ENCODE measurements around the gene TMEM150A. TPM values are rescaled to one million over a fixed set of nuclear protein-coding genes. Genes with fewer than 3 reads are reported as not detected.
A peak's percentile ranks its signal among the peaks of the same experiment; 100 is the strongest.

Gene TMEM150A
- total RNA-seq, 1 donor = 20.6 TPM

- H3K4me3 ChIP-seq (ENCODE audit: insufficient read depth, low read length) = no peak overlapping the region
- no peaks in the 10 kb centered on the region for H3K9me3 ChIP-seq (ENCODE audit: low read depth, low read length)
- peak; percentile 39 for DNase-seq (ENCODE audit: insufficient read length, low spot score, missing footprints)
- TF ChIP-seq CTCF (IDR thresholded peaks at IDR 0.05; ENCODE audit: extremely low read depth, low read depth, low read length) = no peak
- no peaks in the 10 kb centered on the region for H4K20me1 ChIP-seq (ENCODE audit: insufficient read depth, low read length)
- H3K4me1 ChIP-seq (ENCODE audit: insufficient read depth, low read length) = no peaks in the 10 kb centered on the region
- no peak overlapping the region for H3K4me2 ChIP-seq (ENCODE audit: insufficient read depth, low read length)
- no peaks in the 10 kb centered on the region for H3K36me3 ChIP-seq (ENCODE audit: insufficient read depth, low read length)
- no peak overlapping the region for H3K27ac ChIP-seq (ENCODE audit: low read depth, low read length)
- H2AFZ ChIP-seq (ENCODE audit: low read length) = peak overlapping the region; percentile 15
- no peaks in the 10 kb centered on the region for H3K79me2 ChIP-seq (ENCODE audit: insufficient read depth, low read length)
- peaks cover 3% of the 10 kb centered on the region for H3K27me3 ChIP-seq (ENCODE audit: insufficient read depth, low read length)
Observed at GRCh38 chr2:85578243-85579180, 24.0 kb downstream of the TMEM150A start.

- DNase-seq (ENCODE audit: insufficient read length, low spot score, missing footprints) = peak; percentile 65
- Histone ChIP-seq H3K27me3 (ENCODE audit: insufficient read depth, low read length) (peaks cover 3% of the 10 kb centered on the region), H2AFZ (ENCODE audit: low read length) (peak within 1 kb of the TSS; percentile 65), H4K20me1 (ENCODE audit: insufficient read depth, low read length) (no peaks in the 10 kb centered on the region), H3K4me2 (ENCODE audit: insufficient read depth, low read length) (no peak within 1 kb of the TSS), H3K79me2 (ENCODE audit: insufficient read depth, low read length) (no peaks in the 10 kb centered on the region), H3K4me1 (ENCODE audit: insufficient read depth, low read length) (no peaks in the 10 kb centered on the region), H3K4me3 (ENCODE audit: insufficient read depth, low read length) (no peak within 1 kb of the TSS), H3K9me3 (ENCODE audit: low read depth, low read length) (no peaks in the 10 kb centered on the region), H3K27ac (ENCODE audit: low read depth, low read length) (no peak within 1 kb of the TSS), H3K36me3 (ENCODE audit: insufficient read depth, low read length) (no peaks in the 10 kb centered on the region)
- TF ChIP-seq CTCF (IDR thresholded peaks at IDR 0.05; ENCODE audit: extremely low read depth, low read depth, low read length) = no peak
Observed at GRCh38 chr2:85577386-85578242, 24.9 kb downstream of the TMEM150A start, which contains the start of gene VAMP8. Gene VAMP8, plus strand, starts transcription at chr2:85577586. Its CDS starts 61 bp downstream, at chr2:85577647.

- no peak overlapping the region for H3K4me2 ChIP-seq (ENCODE audit: insufficient read depth, low read length)
- no peaks in the 10 kb centered on the region for H3K79me2 ChIP-seq (ENCODE audit: insufficient read depth, low read length)
- no peak overlapping the region for H3K4me3 ChIP-seq (ENCODE audit: insufficient read depth, low read length)
- no peak overlapping the region for H3K27ac ChIP-seq (ENCODE audit: low read depth, low read length)
- TF ChIP-seq CTCF (IDR thresholded peaks at IDR 0.05; ENCODE audit: extremely low read depth, low read depth, low read length) = no peak
- H3K9me3 ChIP-seq (ENCODE audit: low read depth, low read length) = no peaks in the 10 kb centered on the region
- no peaks in the 10 kb centered on the region for H3K4me1 ChIP-seq (ENCODE audit: insufficient read depth, low read length)
- H2AFZ ChIP-seq (ENCODE audit: low read length) = no peak overlapping the region
- H3K36me3 ChIP-seq (ENCODE audit: insufficient read depth, low read length) = no peaks in the 10 kb centered on the region
- no peaks in the 10 kb centered on the region for H4K20me1 ChIP-seq (ENCODE audit: insufficient read depth, low read length)
- no peak for DNase-seq (ENCODE audit: insufficient read length, low spot score, missing footprints)
- peaks cover 3% of the 10 kb centered on the region for H3K27me3 ChIP-seq (ENCODE audit: insufficient read depth, low read length)
Observed at GRCh38 chr2:85577063-85577385, 25.5 kb downstream of the TMEM150A start.

DNA sequence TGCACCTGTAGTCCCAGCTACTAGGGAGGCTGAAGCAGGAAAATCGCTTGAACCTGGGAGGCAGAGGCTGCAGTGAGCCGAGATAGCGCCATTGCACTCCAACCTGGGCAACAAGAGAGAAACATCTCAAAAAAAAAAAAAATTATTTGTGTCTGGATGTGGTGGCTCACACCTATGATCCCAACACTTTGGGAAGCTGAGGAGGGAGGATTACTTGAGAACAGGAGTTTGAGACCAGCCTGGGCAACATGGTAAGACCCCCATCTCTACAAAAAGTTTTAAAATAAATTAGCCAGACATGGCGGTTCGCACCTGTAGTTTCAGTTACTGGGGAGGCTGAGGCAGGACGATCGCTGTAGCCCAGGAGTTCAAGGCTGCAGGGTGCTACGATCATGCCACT is 26.8 kb downstream of the TMEM150A start:
- no peak overlapping the region for H3K4me3 ChIP-seq (ENCODE audit: insufficient read depth, low read length)
- no peaks in the 10 kb centered on the region for H4K20me1 ChIP-seq (ENCODE audit: insufficient read depth, low read length)
- TF ChIP-seq CTCF (IDR thresholded peaks at IDR 0.05; ENCODE audit: extremely low read depth, low read depth, low read length) = no peak
- no peaks in the 10 kb centered on the region for H3K36me3 ChIP-seq (ENCODE audit: insufficient read depth, low read length)
- DNase-seq (ENCODE audit: insufficient read length, low spot score, missing footprints) = no peak
- H2AFZ ChIP-seq (ENCODE audit: low read length) = no peak overlapping the region
- no peaks in the 10 kb centered on the region for H3K4me1 ChIP-seq (ENCODE audit: insufficient read depth, low read length)
- H3K27me3 ChIP-seq (ENCODE audit: insufficient read depth, low read length) = peaks cover 3% of the 10 kb centered on the region
- no peaks in the 10 kb centered on the region for H3K9me3 ChIP-seq (ENCODE audit: low read depth, low read length)
- no peaks in the 10 kb centered on the region for H3K79me2 ChIP-seq (ENCODE audit: insufficient read depth, low read length)
- H3K4me2 ChIP-seq (ENCODE audit: insufficient read depth, low read length) = no peak overlapping the region
- H3K27ac ChIP-seq (ENCODE audit: low read depth, low read length) = no peak overlapping the region

All from osteoblast (primary cell).